ENCODE measurements around the gene REX1BD. TPM values are rescaled to one million over a fixed set of nuclear protein-coding genes. Genes with fewer than 3 reads are reported as not detected.

The REX1BD gene
- total RNA-seq, 1 donor from 2014 or later, result 26.1 TPM

DNA sequence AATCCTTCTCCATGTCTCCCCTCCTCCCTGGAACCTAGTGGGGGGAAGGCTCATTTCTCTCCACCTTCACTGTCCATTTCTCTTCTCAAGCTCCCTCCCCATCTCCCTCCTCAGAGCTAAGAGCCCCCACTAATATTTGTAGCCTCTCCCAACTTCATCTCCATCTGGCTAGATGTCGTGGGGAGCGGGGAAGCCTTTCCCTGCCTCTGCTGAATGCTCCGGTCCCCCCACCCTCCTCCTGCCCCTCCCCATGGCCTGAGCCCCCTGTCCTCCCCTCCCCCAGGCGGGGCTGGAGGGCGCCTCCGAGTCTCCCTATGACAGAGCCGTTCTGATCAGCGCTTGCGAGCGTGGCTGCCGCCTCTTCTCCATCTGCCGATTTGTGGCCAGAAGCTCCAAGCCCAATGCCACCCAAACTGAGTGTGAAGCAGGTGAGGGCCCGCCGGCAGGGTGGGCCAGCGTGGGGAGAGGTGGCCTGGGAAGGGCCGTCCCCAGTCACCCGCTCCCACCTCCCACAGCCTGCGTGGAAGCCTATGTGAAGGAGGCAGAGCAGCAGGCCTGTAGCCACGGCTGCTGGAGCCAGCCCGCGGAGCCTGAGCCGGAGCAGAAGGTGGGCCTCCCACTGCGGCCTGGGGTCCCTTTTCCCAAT is 25.1 kb downstream of the REX1BD start:
- no peak overlapping the region for H3K4me3 ChIP-seq (ENCODE audit: low read depth, low read length)
- TF ChIP-seq, protein P1, sequence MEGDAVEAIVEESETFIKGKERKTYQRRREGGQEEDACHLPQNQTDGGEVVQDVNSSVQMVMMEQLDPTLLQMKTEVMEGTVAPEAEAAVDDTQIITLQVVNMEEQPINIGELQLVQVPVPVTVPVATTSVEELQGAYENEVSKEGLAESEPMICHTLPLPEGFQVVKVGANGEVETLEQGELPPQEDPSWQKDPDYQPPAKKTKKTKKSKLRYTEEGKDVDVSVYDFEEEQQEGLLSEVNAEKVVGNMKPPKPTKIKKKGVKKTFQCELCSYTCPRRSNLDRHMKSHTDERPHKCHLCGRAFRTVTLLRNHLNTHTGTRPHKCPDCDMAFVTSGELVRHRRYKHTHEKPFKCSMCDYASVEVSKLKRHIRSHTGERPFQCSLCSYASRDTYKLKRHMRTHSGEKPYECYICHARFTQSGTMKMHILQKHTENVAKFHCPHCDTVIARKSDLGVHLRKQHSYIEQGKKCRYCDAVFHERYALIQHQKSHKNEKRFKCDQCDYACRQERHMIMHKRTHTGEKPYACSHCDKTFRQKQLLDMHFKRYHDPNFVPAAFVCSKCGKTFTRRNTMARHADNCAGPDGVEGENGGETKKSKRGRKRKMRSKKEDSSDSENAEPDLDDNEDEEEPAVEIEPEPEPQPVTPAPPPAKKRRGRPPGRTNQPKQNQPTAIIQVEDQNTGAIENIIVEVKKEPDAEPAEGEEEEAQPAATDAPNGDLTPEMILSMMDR (IDR thresholded peaks at IDR 0.05; ENCODE audit: insufficient read depth, low read length, severe bottlenecking), result no peak

DNA sequence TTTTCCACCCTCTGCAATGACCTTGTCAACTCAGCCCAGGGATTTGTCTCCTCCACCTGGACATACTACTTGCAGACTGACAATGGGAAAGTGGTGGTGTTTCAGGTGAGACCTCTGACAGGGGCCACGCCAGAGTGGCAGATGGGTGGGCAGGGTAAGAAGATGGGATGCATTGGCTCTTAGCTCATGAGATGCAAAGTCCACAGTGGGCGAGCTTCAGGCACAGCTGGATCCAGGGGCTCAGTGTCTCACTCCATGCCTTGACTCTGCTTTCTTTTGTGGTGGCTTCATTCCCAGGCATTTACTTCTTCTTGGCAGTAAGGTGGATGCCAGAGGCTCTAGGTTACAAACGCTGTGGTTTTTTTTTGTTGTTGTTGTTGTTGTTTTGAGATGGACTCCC is 27.4 kb downstream of the REX1BD start:
- FAIRE-seq (no peak), DNase-seq (ENCODE audit: low read depth) (no peak)
- TF ChIP-seq, protein P1 (IDR thresholded peaks at IDR 0.05; ENCODE audit: insufficient read depth, low read length, severe bottlenecking), result no peak
- no peaks in the 10 kb centered on the region for H3K36me3 ChIP-seq (ENCODE audit: control insufficient read depth, insufficient read depth, low read length)
- peaks cover 19% of the 10 kb centered on the region for H3K27me3 ChIP-seq (ENCODE audit: control insufficient read depth, insufficient read depth, low read length)
- H3K4me3 ChIP-seq (ENCODE audit: low read depth, low read length), result no peak overlapping the region

More for the DNA sequence above, 25.1 kb downstream of the REX1BD start:
- H3K27me3 ChIP-seq (ENCODE audit: control insufficient read depth, insufficient read depth, low read length), result peaks cover 30% of the 10 kb centered on the region
- DNase-seq (ENCODE audit: low read depth), result no peak
- no peaks in the 10 kb centered on the region for H3K36me3 ChIP-seq (ENCODE audit: control insufficient read depth, insufficient read depth, low read length)
- FAIRE-seq, result no peak

DNA sequence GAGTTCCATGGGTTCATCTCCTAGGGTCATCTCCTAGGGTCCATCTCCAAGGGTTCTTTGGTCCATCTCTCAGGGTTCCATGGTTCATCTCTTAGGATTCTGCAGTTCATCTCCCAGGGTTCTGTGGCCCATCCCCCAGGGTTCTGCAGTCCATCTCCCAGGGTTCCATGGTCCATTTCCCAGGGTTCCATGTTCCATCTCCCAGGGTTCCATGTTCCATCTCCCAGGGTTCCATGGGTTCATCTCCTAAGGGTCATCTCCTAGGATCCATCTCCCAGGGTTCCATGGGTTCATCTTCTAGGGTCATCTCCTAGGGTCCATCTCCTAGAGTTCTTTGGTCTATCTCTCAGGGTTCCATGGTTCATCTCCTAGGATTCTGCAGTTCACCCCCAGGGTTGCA is 29.0 kb downstream of the REX1BD start:
- TF ChIP-seq, protein P1 (IDR thresholded peaks at IDR 0.05; ENCODE audit: insufficient read depth, low read length, severe bottlenecking), result no peak
- Histone ChIP-seq H3K4me3 (ENCODE audit: low read depth, low read length) (no peak overlapping the region), H3K27me3 (ENCODE audit: control insufficient read depth, insufficient read depth, low read length) (peaks cover 6% of the 10 kb centered on the region), H3K36me3 (ENCODE audit: control insufficient read depth, insufficient read depth, low read length) (no peaks in the 10 kb centered on the region)
- DNase-seq (ENCODE audit: low read depth), result no peak
- no peak for FAIRE-seq

DNA sequence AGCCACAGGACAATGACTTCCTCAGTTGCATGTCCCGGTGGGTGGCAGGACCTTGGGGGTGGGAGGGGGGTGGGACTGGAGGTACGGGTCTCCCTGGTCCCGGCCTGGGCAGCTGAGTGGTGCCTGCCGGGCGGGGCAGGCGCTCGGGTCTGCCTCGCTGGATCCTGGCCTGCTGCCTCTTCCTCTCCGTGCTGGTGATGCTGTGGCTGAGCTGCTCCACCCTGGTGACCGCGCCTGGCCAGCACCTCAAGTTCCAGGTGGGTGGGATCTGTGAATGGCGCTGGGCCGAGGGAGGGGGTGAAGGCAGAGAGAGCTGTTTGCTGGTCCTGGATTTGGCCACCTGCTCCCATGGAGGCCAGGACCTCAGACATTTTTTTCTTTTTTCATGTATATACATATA is 29.6 kb downstream of the REX1BD start:
- TF ChIP-seq, protein P1 (IDR thresholded peaks at IDR 0.05; ENCODE audit: insufficient read depth, low read length, severe bottlenecking), result no peak
- FAIRE-seq (no peak), DNase-seq (ENCODE audit: low read depth) (no peak)
- peaks cover 5% of the 10 kb centered on the region for H3K27me3 ChIP-seq (ENCODE audit: control insufficient read depth, insufficient read depth, low read length)
- no peaks in the 10 kb centered on the region for H3K36me3 ChIP-seq (ENCODE audit: control insufficient read depth, insufficient read depth, low read length)
- H3K4me3 ChIP-seq (ENCODE audit: low read depth, low read length), result no peak overlapping the region

DNA sequence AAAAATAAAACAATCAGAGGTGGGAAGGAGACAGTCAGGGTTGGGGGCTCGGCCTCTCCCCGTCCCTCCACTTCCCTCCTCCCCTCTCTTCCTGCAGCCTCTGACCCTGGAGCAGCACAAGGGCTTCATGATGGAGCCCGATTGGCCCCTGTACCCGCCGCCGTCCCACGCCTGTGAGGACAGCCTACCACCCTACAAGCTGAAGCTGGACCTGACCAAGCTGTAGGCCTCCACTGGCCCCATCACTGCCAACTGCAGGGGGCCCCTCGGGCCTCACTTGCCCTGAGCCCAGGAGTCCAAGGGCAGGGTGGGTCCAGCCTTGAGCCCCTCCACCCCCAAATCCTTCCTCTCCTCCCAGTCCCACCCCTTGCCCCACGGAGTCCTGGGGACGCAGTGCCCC is 31.7 kb downstream of the REX1BD start:
- TF ChIP-seq, protein P1 (IDR thresholded peaks at IDR 0.05; ENCODE audit: insufficient read depth, low read length, severe bottlenecking), result no peak
- no peak for DNase-seq (ENCODE audit: low read depth)

DNA sequence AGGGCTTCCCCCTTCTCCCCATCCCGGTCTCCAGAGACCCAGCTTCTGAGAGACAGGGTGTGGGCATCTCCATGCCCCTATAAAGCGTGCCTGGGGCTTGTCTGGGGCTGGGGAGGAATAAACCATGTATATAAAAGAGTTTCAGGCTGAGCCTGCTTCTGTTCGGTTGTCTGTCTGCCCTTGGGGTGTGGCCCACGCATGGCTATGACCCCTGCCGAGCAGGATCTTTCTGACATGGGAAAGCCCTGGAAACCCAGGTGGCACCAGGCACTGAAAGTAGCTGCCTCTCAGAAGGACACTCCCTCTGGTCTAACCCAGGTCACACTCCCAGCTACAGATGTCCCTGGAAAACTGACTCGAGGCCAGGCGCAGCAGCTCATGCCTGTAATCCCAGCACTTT is 32.3 kb downstream of the REX1BD start:
- peaks cover 1% of the 10 kb centered on the region for H3K27me3 ChIP-seq (ENCODE audit: control insufficient read depth, insufficient read depth, low read length)
- no peak for FAIRE-seq
- DNase-seq (ENCODE audit: low read depth), result no peak
- TF ChIP-seq, protein P1 (IDR thresholded peaks at IDR 0.05; ENCODE audit: insufficient read depth, low read length, severe bottlenecking), result no peak
- no peak overlapping the region for H3K4me3 ChIP-seq (ENCODE audit: low read depth, low read length)
- H3K36me3 ChIP-seq (ENCODE audit: control insufficient read depth, insufficient read depth, low read length), result no peaks in the 10 kb centered on the region

More for the DNA sequence above, 31.7 kb downstream of the REX1BD start:
- FAIRE-seq, result no peak
- H3K36me3 ChIP-seq (ENCODE audit: control insufficient read depth, insufficient read depth, low read length), result no peaks in the 10 kb centered on the region
- peaks cover 1% of the 10 kb centered on the region for H3K27me3 ChIP-seq (ENCODE audit: control insufficient read depth, insufficient read depth, low read length)
- H3K4me3 ChIP-seq (ENCODE audit: low read depth, low read length), result no peak overlapping the region
